H1 (cell line): Measurements from ENCODE around the gene PWP1. TPM values are rescaled to one million over a fixed set of nuclear protein-coding genes. Genes with fewer than 3 reads are reported as not detected.

Source experiments
- CTCF ChIA-PET: fragments of 300-600 bp; sonication (Branson Sonifier 250); formaldehyde crosslinking; loops from one replicate; lab custom pipeline; 2021; ENCODE audit not compliant: partially characterized antibody; lab: Charles Lee
- POLR2A ChIA-PET: fragments of 300-600 bp; sonication (Branson Sonifier 250); formaldehyde crosslinking; loops from one replicate; lab custom pipeline; 2021; ENCODE audit warnings: inconsistent platforms; ENCODE audit not compliant: partially characterized antibody; lab: Charles Lee
- DNase-seq, 2 experiments: peaks; one replicate each; pipeline versions ENCODE4 v3.0.0 to v3.0.0-alpha.2; 2010 to 2022; ENCODE audit warnings: low spot score in 2 of 2, low read depth in 1 of 2, mixed read lengths in 1 of 2
- FAIRE-seq: peaks from 2 replicates; lab custom pipeline; 2011; peaks lifted over from hg19 to GRCh38; lab: Jason Lieb, UNC
- H2AFZ ChIP-seq: 2 replicates; pipeline ENCODE4 v1.8.1; 2012; ENCODE audit warnings: low read length, inconsistent platforms
- H2AK5ac ChIP-seq: 2 replicates; pipeline ENCODE4 v1.6.1; 2013; ENCODE audit warnings: low read depth, low read length
- H2BK120ac ChIP-seq: replicated peaks from 2 replicates; pipeline ENCODE3; 2013; ENCODE audit warnings: low read depth, low read length, inconsistent platforms
- H2BK12ac ChIP-seq: 2 replicates; pipeline ENCODE4 v1.6.1; 2013; ENCODE audit warnings: low read depth, low read length
- H2BK15ac ChIP-seq: 2 replicates; pipeline ENCODE4 v1.6.1; 2013; ENCODE audit warnings: low read length
- H2BK20ac ChIP-seq: 2 replicates; pipeline ENCODE4 v1.6.1; 2013; ENCODE audit warnings: low read length
- H2BK5ac ChIP-seq: 2 replicates; pipeline ENCODE4 v1.6.1; 2013; ENCODE audit warnings: low read depth, low read length
- H3K14ac ChIP-seq: 2 replicates; pipeline ENCODE4 v1.6.1; 2013; ENCODE audit warnings: inconsistent platforms; ENCODE audit not compliant: insufficient read length
- H3K18ac ChIP-seq: 2 replicates; pipeline ENCODE4 v1.6.1; 2013; ENCODE audit warnings: low read length; ENCODE audit errors: extremely low read depth
- H3K23ac ChIP-seq: 2 replicates; pipeline ENCODE4 v1.6.1; 2013; ENCODE audit warnings: inconsistent platforms; ENCODE audit not compliant: insufficient read length
- H3K23me2 ChIP-seq: 2 replicates; pipeline ENCODE4 v1.6.1; 2013; ENCODE audit warnings: low read depth, low read length
- H3K27ac ChIP-seq: 2 replicates; pipeline ENCODE4 v1.6.1; 2011; ENCODE audit warnings: low read depth, low read length, inconsistent platforms
- H3K27me3 ChIP-seq, 4 experiments: replicated peaks in 1 of 4; 1 replicate in 1 of 4; 2 replicates in 3 of 4; pipeline versions ENCODE4 v1.6.1 to v1.8.1; 2011 to 2013; ENCODE audit warnings: low read length in 3 of 4, mild to moderate bottlenecking in 3 of 4, inconsistent platforms in 2 of 4, mixed read lengths in 2 of 4, moderate library complexity in 1 of 4; ENCODE audit not compliant: control insufficient read depth in 3 of 4, insufficient read depth in 3 of 4; ENCODE audit errors: extremely low read depth in 1 of 4
- H3K36me3 ChIP-seq, 4 experiments: 2 replicates each; pipeline versions ENCODE4 v1.6.1 to v1.8.1; 2011 to 2013; ENCODE audit warnings: mild to moderate bottlenecking in 4 of 4, low read length in 3 of 4, moderate library complexity in 2 of 4, control low read depth in 1 of 4, inconsistent platforms in 1 of 4; ENCODE audit not compliant: insufficient read depth in 4 of 4, control insufficient read depth in 2 of 4
- H3K4ac ChIP-seq: replicated peaks from 2 replicates; pipeline ENCODE3; 2013; ENCODE audit warnings: low read length, low read depth, mixed read lengths, inconsistent platforms; ENCODE audit not compliant: insufficient read length
- H3K4me1 ChIP-seq, 4 experiments: replicated peaks in 1 of 4; 1 replicate in 1 of 4; 2 replicates in 3 of 4; pipeline versions ENCODE4 v1.6.1 to v1.8.1; 2011 to 2013; ENCODE audit warnings: low read length in 3 of 4, inconsistent platforms in 2 of 4, mixed read lengths in 1 of 4; ENCODE audit not compliant: insufficient read depth in 4 of 4, control insufficient read depth in 3 of 4
- H3K4me2 ChIP-seq, 2 experiments: 2 replicates each; pipeline versions ENCODE4 v1.6.1 to v1.8.1; 2011 to 2013; ENCODE audit warnings: low read depth in 2 of 2, low read length in 2 of 2, control low read depth in 1 of 2, inconsistent platforms in 1 of 2, mild to moderate bottlenecking in 1 of 2; ENCODE audit not compliant: insufficient read depth in 1 of 2
- H3K4me3 ChIP-seq, 4 experiments: fragments of 200-600, 300-600 bp in 1 of 4; sonication (generic), shearing (Covaris generic), sonication (Bioruptor Twin) in 1 of 4; 2 replicates each; pipeline versions ENCODE4 v1.5.1 to v1.8.1; 2011 to 2016; ENCODE audit warnings: low read length in 4 of 4, low read depth in 3 of 4, control low read depth in 2 of 4, inconsistent platforms in 2 of 4, mild to moderate bottlenecking in 2 of 4, mixed read lengths in 1 of 4, moderate library complexity in 1 of 4; ENCODE audit not compliant: insufficient read depth in 2 of 4; ENCODE audit errors: extremely low read depth in 1 of 4
- H3K56ac ChIP-seq: replicated peaks from 2 replicates; pipeline ENCODE3; 2013; ENCODE audit warnings: low read depth, mild to moderate bottlenecking, mixed read lengths, low read length, inconsistent platforms; ENCODE audit not compliant: insufficient read length
- H3K79me1 ChIP-seq: 2 replicates; pipeline ENCODE4 v1.6.1; 2013; ENCODE audit warnings: low read depth, low read length, control low read depth
- H3K79me2 ChIP-seq, 2 experiments: 2 replicates each; pipeline versions ENCODE4 v1.6.1 to v1.8.1; 2012 to 2013; ENCODE audit warnings: low read length in 2 of 2, mild to moderate bottlenecking in 2 of 2, inconsistent platforms in 1 of 2; ENCODE audit not compliant: insufficient read depth in 2 of 2, control insufficient read depth in 1 of 2
- H3K9ac ChIP-seq, 4 experiments: replicated peaks in 1 of 4; 1 replicate in 1 of 4; 2 replicates in 3 of 4; pipeline versions ENCODE4 v1.6.1 to v1.8.1; 2011 to 2013; ENCODE audit warnings: low read depth in 3 of 4, low read length in 3 of 4, control low read depth in 2 of 4, mild to moderate bottlenecking in 2 of 4, moderate library complexity in 2 of 4, inconsistent platforms in 1 of 4; ENCODE audit errors: extremely low read depth in 1 of 4
- H3K9me3 ChIP-seq, 2 experiments: 2 replicates each; pipeline versions ENCODE4 v1.6.1 to v1.8.1; 2012 to 2013; ENCODE audit warnings: mild to moderate bottlenecking in 2 of 2, moderate library complexity in 2 of 2, control low read depth in 1 of 2, inconsistent platforms in 1 of 2, low read depth in 1 of 2, low read length in 1 of 2, mixed read lengths in 1 of 2; ENCODE audit not compliant: insufficient read depth in 2 of 2
- H4K20me1 ChIP-seq, 2 experiments: replicated peaks in 1 of 2; 2 replicates each; pipeline versions ENCODE3 to v1.8.1; 2011 to 2013; ENCODE audit warnings: inconsistent platforms in 2 of 2, low read length in 2 of 2, mild to moderate bottlenecking in 1 of 2; ENCODE audit not compliant: insufficient read depth in 2 of 2, control insufficient read depth in 1 of 2
- H4K5ac ChIP-seq: 2 replicates; pipeline ENCODE4 v1.6.1; 2013; ENCODE audit warnings: low read length, low read depth, mixed read lengths, inconsistent platforms; ENCODE audit not compliant: insufficient read length
- H4K8ac ChIP-seq: 2 replicates; pipeline ENCODE4 v1.8.0; 2013; ENCODE audit warnings: mild to moderate bottlenecking, moderate library complexity, low read length, inconsistent platforms; ENCODE audit not compliant: insufficient read depth; ENCODE audit errors: extremely low read depth
- H4K91ac ChIP-seq: replicated peaks from 2 replicates; pipeline ENCODE3; 2013; ENCODE audit warnings: low read length, mixed read lengths, inconsistent platforms; ENCODE audit not compliant: insufficient read length
- BACH1 ChIP-seq: IDR thresholded peaks from 2 replicates; pipeline ENCODE4 v1.6.1; 2012; ENCODE audit warnings: low read length, improper control_type of control experiment
- CTCF ChIP-seq, 3 experiments: IDR thresholded peaks; 1 replicate in 2 of 3; 2 replicates in 1 of 3; pipeline versions ENCODE4 v1.5.1 to v1.6.1; 2011; ENCODE audit warnings: low read length in 3 of 3, mild to moderate bottlenecking in 3 of 3, inconsistent platforms in 2 of 3, low read depth in 1 of 3, moderate library complexity in 1 of 3; ENCODE audit not compliant: insufficient read depth in 1 of 3; ENCODE audit errors: control extremely low read depth in 1 of 3
- FOSL1 ChIP-seq: IDR thresholded peaks from 2 replicates; pipeline ENCODE4 v1.6.1; 2011; ENCODE audit warnings: mild to moderate bottlenecking, low read depth, low read length, moderate library complexity; ENCODE audit not compliant: insufficient read depth
- JUND ChIP-seq: IDR thresholded peaks from 2 replicates; pipeline ENCODE4 v1.6.1; 2011; ENCODE audit warnings: mild to moderate bottlenecking, improper control_type of control experiment, low read length
- RBBP5 ChIP-seq: IDR thresholded peaks from 2 replicates; pipeline ENCODE4 v1.7.1; 2012; ENCODE audit warnings: low read depth, mild to moderate bottlenecking, inconsistent platforms, low read length, moderate library complexity, borderline replicate concordance
- USF2 ChIP-seq: IDR thresholded peaks from 2 replicates; pipeline ENCODE4 v1.6.1; 2011; ENCODE audit warnings: low read length, improper control_type of control experiment
- WGBS, 2 experiments: shearing (Covaris generic) in 1 of 2; methylation state at CpG; one replicate each; pipeline versions ENCODE4 v1.1.6 to v1.1.7; 2013 to 2015; ENCODE audit warnings: low lambda C conversion rate in 2 of 2, mixed read lengths in 2 of 2, inconsistent platforms in 1 of 2, low coverage in 1 of 2, missing lambda C conversion rate in 1 of 2; ENCODE audit not compliant: insufficient replicate concordance in 2 of 2, insufficient coverage in 1 of 2, insufficient read length in 1 of 2; ENCODE audit errors: extremely low coverage in 1 of 2, missing lambda C conversion rate in 1 of 2; 5-methylcytosine and 5-hydroxymethylcytosine counted together
- polyA plus RNA-seq, 7 experiments: library from polyadenylated mRNA; depleted of rRNA in 3 of 7; stranded (reverse) in 5 of 7; unstranded in 2 of 7; fragments of >200 nt in 5 of 7; fragments of 200-250 nt in 2 of 7; gene quantifications; 1 replicate in 5 of 7; 2 replicates in 1 of 7; 4 replicates in 1 of 7; pipeline versions ENCODE4 v1.2.1 to v1.2.3, GENCODE V29; 2011 to 2013; ENCODE audit warnings: missing spikeins in 2 of 7, mixed read lengths in 2 of 7
- total RNA-seq: library from RNA; stranded (reverse); fragmentation: NEBNext Ultra II Directional; extraction: Animal tissue kit (Norgen Biotek cat#: 25700); gene quantifications from 2 replicates; pipeline ENCODE4 v1.2.1, GENCODE V29; 2021

Gene PWP1
- total and polyA plus RNA-seq, 2 of the 8 experiments (the other 6 are each of a cell fraction or from before 2014, with no cell fraction given), result 57.8 to 78.5 TPM

GRCh38 chr12:107730618-107731341 is 45.2 kb downstream of the PWP1 start:
- Histone ChIP-seq H3K56ac (no peak overlapping the region), H3K27ac (no peak overlapping the region), H2BK5ac (no peak overlapping the region), H3K18ac (no peak overlapping the region), H3K23me2 (no peaks in the 10 kb centered on the region), H3K9ac (no peak overlapping the region), H3K23ac (no peak overlapping the region), H3K4me1 (no peaks in the 10 kb centered on the region), H4K8ac (no peak overlapping the region), H3K4me2 (no peak overlapping the region), H3K36me3 (peaks cover 0 to 18% (median 12%) of the 10 kb centered on the region in 4 experiments; a peak in 5 of 8 replicates), H2BK15ac (no peak overlapping the region), H4K20me1 (peaks cover 0 to 2% of the 10 kb centered on the region in 2 experiments), H3K14ac (no peak overlapping the region), H3K27me3 (no peaks in the 10 kb centered on the region), H4K91ac (no peak overlapping the region), H3K4me3 (no peak overlapping the region), H2AK5ac (no peak overlapping the region), H3K79me2 (no peaks in the 10 kb centered on the region), H2BK12ac (no peak overlapping the region), H2AFZ (no peak overlapping the region), H4K5ac (no peak overlapping the region), H2BK20ac (no peak overlapping the region), H3K4ac (no peak overlapping the region), H2BK120ac (no peak overlapping the region), H3K79me1 (no peaks in the 10 kb centered on the region), H3K9me3 (no peaks in the 10 kb centered on the region)
- DNase-seq, result no peak
- ChIA-PET POLR2A (interaction anchor here (0.7 to 1.1 kb wide), 2 partner anchors 23 to 30 kb away, joined by 3 read pairs; no protein-coding TSS in a partner anchor), CTCF (interaction anchor here (0.6 kb wide), 1 partner anchor 153 kb away, joined by 3 read pairs; no protein-coding TSS in a partner anchor)
- FAIRE-seq, result no peak
- 83% methylated on average over 4 of the region's 4 CpGs; no CpG with 5 or more reads in 1 of the 2 experiments for WGBS, 2 experiments
- TF ChIP-seq USF2, result no peak
- no peak for TF ChIP-seq CTCF (IDR thresholded peaks at IDR 0.05; ENCODE audit: control extremely low read depth in 1 of 3, insufficient read depth in 1 of 3, low read depth in 1 of 3, low read length in 3 of 3)
- TF ChIP-seq FOSL1, result no peak
- no peak for TF ChIP-seq RBBP5
- no peak for TF ChIP-seq JUND
- no peak for TF ChIP-seq BACH1
